Peyer's patch (tissue), 4 donors: ENCODE results near the gene CASP8AP2. TPM values are rescaled to one million over a fixed set of nuclear protein-coding genes. Genes with fewer than 3 reads are reported as not detected.
"Not testable (repeated sequence)": the region's sequence is repeated elsewhere in the genome, so short reads cannot be mapped to it uniquely, and the experiment has no call there.

ENCODE experiments used
- DNase-seq, 3 donors: peaks; one replicate each; pipeline ENCODE4 v3.0.0-alpha.2; 2017 to 2019
- H3K27ac ChIP-seq, 4 donors: fragments of 200-600 bp; sonication (generic); one replicate each; pipeline ENCODE4 v1.5.1; 2016 to 2019
- H3K27me3 ChIP-seq, 2 donors: fragments of 200-600 bp; sonication (generic); one replicate each; pipeline ENCODE4 v1.5.1; 2019
- H3K36me3 ChIP-seq, 3 donors: fragments of 200-600 bp; sonication (generic); one replicate each; pipeline ENCODE4 v1.5.1; 2016 to 2019
- H3K4me1 ChIP-seq, 4 donors: fragments of 200-600 bp; sonication (generic); one replicate each; pipeline ENCODE4 v1.5.1; 2016 to 2019
- H3K4me3 ChIP-seq, 4 donors: fragments of 200-600 bp; sonication (generic); 1 replicate in 3 of 4; 2 replicates in 1 of 4; pipeline ENCODE4 v1.5.1; 2016 to 2019; ENCODE audit warnings: mild to moderate bottlenecking in 1 of 4
- H3K9me3 ChIP-seq, 4 donors: fragments of 200-600 bp; sonication (generic); one replicate each; pipeline ENCODE4 v1.5.1; 2016 to 2019; ENCODE audit warnings: mild to moderate bottlenecking in 1 of 4
- CTCF ChIP-seq, 6 experiments: fragments of 450-650 bp in 4 of 6; fragments of 200-600 bp in 2 of 6; sonication (generic) in 1 of 6; IDR thresholded peaks; one replicate each; pipeline ENCODE4 v1.5.1; 2017 to 2019; ENCODE audit warnings: antibody characterized with exemption in 6 of 6, mild to moderate bottlenecking in 3 of 6, moderate library complexity in 1 of 6
- POLR2A ChIP-seq, 2 donors: fragments of 450-650 bp; IDR thresholded peaks; one replicate each; pipeline ENCODE4 v1.5.1; 2017; ENCODE audit warnings: antibody characterized with exemption in 2 of 2, mild to moderate bottlenecking in 2 of 2, moderate library complexity in 2 of 2
- total RNA-seq, 4 donors: library from RNA; depleted of rRNA; stranded (reverse); fragments of >200 nt; gene quantifications; one replicate each; pipeline ENCODE4 v1.1.0, GENCODE V29; 2016

CASP8AP2 gene
- total RNA-seq, 4 donors from 2014 or later, result 15.9 to 33.0 (median 19.2) TPM

GRCh38 chr6:89894169-89894568 is 64.5 kb downstream of the CASP8AP2 start, which contains the start of gene GJA10:
TSS of gene GJA10 (plus strand) at chr6:89894469. CDS start at chr6:89894469, 0 bp downstream.
- H3K27me3 ChIP-seq, result no peaks in the 10 kb centered on the region
- H3K4me1 ChIP-seq, result no peaks in the 10 kb centered on the region
- TF ChIP-seq CTCF (IDR thresholded peaks at IDR 0.05) (no peak), POLR2A (IDR thresholded peaks at IDR 0.05) (no peak)
- no peaks in the 10 kb centered on the region for H3K9me3 ChIP-seq
- H3K27ac ChIP-seq, result no peak within 1 kb of the TSS
- H3K36me3 ChIP-seq, result no peaks in the 10 kb centered on the region
- no peak within 1 kb of the TSS for H3K4me3 ChIP-seq
- DNase-seq, result no peak

DNA sequence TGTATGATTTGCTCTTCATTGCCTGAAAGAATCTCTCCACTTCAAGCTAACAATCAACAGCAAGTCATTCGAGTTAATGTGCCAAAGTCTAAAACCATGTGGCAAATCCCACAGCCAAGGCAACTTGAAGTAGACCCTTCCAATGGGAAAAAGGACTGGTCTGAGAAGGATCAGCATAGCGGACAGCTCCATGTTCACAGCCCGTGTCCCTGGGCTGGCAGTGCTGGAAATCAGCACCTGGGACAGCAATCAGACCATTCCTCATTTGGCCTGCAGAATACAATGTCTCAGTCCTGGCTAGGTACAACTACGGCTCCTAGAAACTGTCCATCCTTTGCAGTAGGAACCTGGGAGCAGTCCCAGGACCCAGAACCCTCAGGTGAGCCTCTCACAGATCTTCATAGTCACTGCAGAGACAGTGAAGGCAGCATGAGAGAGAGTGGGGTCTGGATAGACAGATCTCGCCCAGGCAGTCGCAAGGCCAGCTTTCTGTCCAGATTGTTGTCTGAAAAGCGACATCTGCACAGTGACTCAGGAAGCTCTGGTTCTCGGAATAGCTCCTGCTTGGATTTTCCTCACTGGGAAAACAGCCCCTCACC is 65.7 kb downstream of the CASP8AP2 start:
- Histone ChIP-seq H3K4me1 (no peaks in the 10 kb centered on the region), H3K27ac (no peak overlapping the region), H3K36me3 (no peaks in the 10 kb centered on the region), H3K9me3 (no peaks in the 10 kb centered on the region), H3K4me3 (no peak overlapping the region), H3K27me3 (no peaks in the 10 kb centered on the region)
- TF ChIP-seq POLR2A (IDR thresholded peaks at IDR 0.05) (no peak), CTCF (IDR thresholded peaks at IDR 0.05) (no peak)
- no peak for DNase-seq

GRCh38 chr6:89910001-89910901 is 80.6 kb downstream of the CASP8AP2 start:
- not testable (repeated sequence) for H3K27ac ChIP-seq, H3K27me3 ChIP-seq, H3K4me3 ChIP-seq, H3K9me3 ChIP-seq, H3K36me3 ChIP-seq, H3K4me1 ChIP-seq, DNase-seq

DNA sequence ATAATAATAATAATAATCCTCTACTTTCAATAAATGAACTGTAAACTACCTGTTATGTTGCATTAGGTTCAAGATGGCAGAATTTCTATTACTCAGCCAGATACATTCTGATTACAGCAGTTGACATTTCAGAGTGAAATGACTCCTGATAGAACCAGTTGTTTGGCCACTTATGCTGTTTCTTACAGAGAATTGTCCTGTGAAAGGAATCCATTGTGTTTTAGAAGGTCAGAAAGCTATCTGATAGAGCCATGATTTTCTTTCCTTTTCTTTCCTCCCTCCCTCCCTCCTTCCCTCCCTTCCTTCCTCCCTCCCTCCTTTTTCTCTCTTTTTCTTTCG is 81.2 kb downstream of the CASP8AP2 start:
- no peaks in the 10 kb centered on the region for H3K36me3 ChIP-seq
- TF ChIP-seq CTCF (IDR thresholded peaks at IDR 0.05), result no peak
- TF ChIP-seq POLR2A (IDR thresholded peaks at IDR 0.05), result no peak

GRCh38 chr6:89916136-89916920 is 86.6 kb downstream of the CASP8AP2 start:
- no peak for DNase-seq
- H3K27me3 ChIP-seq, result no peaks in the 10 kb centered on the region
- TF ChIP-seq POLR2A (IDR thresholded peaks at IDR 0.05) (no peak), CTCF (IDR thresholded peaks at IDR 0.05) (no peak)
- H3K36me3 ChIP-seq, result no peaks in the 10 kb centered on the region
- H3K27ac ChIP-seq, result no peak overlapping the region
- peaks cover 0 to 5% (median 0%) of the 10 kb centered on the region in 4 donors for H3K9me3 ChIP-seq
- H3K4me3 ChIP-seq, result no peak overlapping the region
- H3K4me1 ChIP-seq, result no peaks in the 10 kb centered on the region

More for the DNA sequence above, 81.2 kb downstream of the CASP8AP2 start:
- H3K27ac ChIP-seq, result no peak overlapping the region
- H3K27me3 ChIP-seq, result no peaks in the 10 kb centered on the region
- H3K4me3 ChIP-seq, result no peak overlapping the region
- DNase-seq, result no peak
- peaks cover 0 to 4% (median 0%) of the 10 kb centered on the region in 4 donors for H3K9me3 ChIP-seq
- no peaks in the 10 kb centered on the region for H3K4me1 ChIP-seq
